Fibroblast of mammary gland (primary cell): ENCODE results near the gene PICK1.

ENCODE experiments used
- DNase-seq: peaks from one replicate; pipeline ENCODE4 v3.0.0-alpha.2; 2010; ENCODE audit warnings: low read depth
- H3K4me3 ChIP-seq: 2 replicates; pipeline ENCODE4 v1.5.1; 2011; ENCODE audit warnings: low read depth, mild to moderate bottlenecking, low read length, moderate library complexity; ENCODE audit not compliant: control insufficient read depth
- TF ChIP-seq, protein P1 (sequence below): conservative IDR thresholded peaks from 2 replicates; pipeline ENCODE4 v1.5.1; 2011; ENCODE audit warnings: low read depth, low read length, inconsistent platforms; ENCODE audit not compliant: control insufficient read depth, insufficient read depth

Gene PICK1

DNA sequence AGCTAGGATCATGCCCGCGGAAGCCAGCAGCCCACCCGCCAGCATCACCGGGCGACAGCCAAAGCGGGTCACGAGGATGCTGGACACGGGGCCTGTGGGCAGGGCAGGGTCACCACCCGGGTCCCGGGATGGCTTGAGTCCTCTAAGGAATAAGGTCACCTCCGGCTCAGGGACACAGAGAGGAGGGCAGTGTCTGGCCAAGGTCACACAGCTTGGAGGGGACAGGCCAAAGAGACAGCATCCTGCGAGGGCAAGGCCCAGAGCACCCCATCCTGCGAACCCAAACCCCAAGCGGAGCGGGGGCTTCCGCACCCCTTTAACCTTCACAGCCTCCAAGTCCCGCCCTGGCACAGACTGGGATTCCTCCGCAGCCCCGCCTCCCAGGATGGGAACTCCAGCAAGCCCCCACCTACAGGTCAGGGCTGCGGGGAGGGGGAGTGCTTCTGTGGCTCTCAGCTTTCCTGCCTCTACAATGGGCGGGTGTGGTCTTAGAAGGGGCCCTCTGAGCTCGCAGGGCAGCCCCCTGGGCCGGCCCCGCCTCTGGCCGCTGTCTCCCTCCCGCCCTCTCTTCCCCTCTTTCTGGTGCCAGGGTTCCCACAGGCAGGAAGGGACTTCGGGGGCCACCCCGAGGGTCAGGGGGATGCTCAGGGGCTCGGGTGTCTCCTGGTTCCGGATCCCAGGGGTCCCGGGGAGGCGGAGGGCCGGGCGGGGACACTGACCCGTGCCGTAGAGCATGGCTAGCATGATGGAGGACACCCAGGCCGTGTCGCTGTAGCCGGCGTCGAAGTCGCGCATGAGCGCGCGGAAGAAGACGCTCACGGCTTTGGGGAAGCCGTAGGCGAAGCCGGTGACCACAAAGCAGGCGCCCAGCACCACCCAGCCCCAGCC is 25.0 kb downstream of the PICK1 start:
- no peak overlapping the region for H3K4me3 ChIP-seq
- DNase-seq = no peak
- TF ChIP-seq, protein P1, sequence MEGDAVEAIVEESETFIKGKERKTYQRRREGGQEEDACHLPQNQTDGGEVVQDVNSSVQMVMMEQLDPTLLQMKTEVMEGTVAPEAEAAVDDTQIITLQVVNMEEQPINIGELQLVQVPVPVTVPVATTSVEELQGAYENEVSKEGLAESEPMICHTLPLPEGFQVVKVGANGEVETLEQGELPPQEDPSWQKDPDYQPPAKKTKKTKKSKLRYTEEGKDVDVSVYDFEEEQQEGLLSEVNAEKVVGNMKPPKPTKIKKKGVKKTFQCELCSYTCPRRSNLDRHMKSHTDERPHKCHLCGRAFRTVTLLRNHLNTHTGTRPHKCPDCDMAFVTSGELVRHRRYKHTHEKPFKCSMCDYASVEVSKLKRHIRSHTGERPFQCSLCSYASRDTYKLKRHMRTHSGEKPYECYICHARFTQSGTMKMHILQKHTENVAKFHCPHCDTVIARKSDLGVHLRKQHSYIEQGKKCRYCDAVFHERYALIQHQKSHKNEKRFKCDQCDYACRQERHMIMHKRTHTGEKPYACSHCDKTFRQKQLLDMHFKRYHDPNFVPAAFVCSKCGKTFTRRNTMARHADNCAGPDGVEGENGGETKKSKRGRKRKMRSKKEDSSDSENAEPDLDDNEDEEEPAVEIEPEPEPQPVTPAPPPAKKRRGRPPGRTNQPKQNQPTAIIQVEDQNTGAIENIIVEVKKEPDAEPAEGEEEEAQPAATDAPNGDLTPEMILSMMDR = no peak

DNA sequence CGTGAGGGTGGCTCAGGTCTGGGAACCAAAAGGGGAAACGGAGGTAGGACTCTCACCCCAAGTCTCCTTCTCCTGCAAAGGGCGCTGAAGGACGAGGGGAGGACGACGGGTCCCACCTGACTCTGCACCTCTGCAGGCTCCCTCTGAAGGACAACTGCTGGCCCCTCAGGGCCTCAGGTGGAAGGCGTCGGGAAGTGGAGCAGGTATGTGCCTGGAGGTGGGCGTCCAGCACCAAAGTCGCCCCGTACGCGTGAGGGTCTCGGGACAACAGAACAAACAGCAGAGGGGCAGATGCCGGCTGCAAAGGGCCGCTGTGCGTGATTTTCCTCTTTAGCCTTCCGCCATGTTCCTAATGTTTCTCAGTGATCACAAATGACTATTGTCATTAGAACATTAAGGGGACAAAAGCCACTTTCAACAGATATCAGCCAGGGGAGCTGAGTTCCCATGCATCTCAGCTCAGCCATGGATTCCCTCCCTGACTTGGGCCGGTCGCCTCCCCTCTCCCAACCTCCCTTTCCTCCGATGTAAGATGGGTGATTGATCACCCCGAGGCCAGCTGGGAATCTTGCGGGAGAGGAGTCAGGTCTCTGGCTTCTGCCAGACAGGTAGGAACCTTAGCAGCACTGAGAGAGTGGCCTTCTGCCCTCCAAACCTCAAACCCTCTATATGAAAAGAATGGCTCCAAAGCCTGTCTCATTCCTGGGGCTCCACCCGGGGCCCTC is 25.9 kb downstream of the PICK1 start:
- TF ChIP-seq, protein P1 = no peak
- H3K4me3 ChIP-seq = no peak overlapping the region

DNA sequence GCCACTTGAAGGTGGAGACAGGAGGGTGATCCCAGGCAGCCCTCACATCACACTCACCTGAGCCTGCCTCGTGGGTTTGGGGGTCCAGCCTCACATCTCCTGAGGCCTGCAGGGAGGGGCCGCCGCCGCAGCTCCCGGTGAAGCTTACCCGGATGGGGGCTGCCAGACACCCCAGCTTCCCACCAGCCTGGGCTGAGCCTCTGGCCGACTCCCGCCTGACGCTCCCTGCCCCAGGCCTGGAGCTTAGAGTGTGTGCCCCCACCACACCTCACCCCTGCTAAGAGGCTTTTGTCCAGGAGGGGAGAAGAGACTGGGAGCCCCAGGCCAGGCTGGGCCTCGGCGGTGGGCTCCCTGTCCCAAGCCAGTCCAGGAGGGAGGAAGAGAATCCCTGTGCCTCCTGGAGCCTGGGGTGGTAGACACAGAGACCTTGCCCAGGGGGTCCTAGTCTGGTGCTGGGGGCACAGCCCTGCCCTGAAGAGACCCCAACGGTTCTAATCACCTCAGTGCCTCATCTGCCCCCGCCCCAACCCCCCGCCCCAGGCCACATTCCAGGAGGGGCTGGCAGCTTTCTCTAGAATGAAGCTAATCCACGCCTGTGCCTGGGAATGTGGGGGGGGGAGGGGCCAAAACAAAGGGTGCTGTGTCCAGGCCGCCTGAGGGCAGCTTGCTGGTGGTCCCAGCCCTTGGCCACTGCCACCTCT is 26.9 kb downstream of the PICK1 start, which contains the start of gene SLC16A8:
SLC16A8 (minus strand) TSS at position 254 of the 701 bp plus-strand sequence. CDS start 1,311 bp downstream, outside the sequence.
- TF ChIP-seq, protein P1 = no peak
- no peak within 1 kb of the TSS for H3K4me3 ChIP-seq
- DNase-seq = no peak

More for the DNA sequence above, 25.9 kb downstream of the PICK1 start:
- no peak for DNase-seq

GRCh38 chr22:38085056-38085455 is 27.9 kb downstream of the PICK1 start:
- no peak overlapping the region for H3K4me3 ChIP-seq
- DNase-seq = no peak
- TF ChIP-seq, protein P1 = no peak

- TF ChIP-seq, protein P1 = no peak
- H3K4me3 ChIP-seq = no peak overlapping the region
Measured at GRCh38 chr22:38085501-38085900, 28.3 kb downstream of the PICK1 start.

More at GRCh38 chr22:38085501-38085900, 28.3 kb downstream of the PICK1 start:
- no peak for DNase-seq
